Measurements from ENCODE around the gene CLPSL2. TPM values are rescaled to one million over a fixed set of nuclear protein-coding genes. Genes with fewer than 3 reads are reported as not detected.

CLPSL2 gene
- total RNA-seq, 6 donors from 2014 or later = not detected

DNA sequence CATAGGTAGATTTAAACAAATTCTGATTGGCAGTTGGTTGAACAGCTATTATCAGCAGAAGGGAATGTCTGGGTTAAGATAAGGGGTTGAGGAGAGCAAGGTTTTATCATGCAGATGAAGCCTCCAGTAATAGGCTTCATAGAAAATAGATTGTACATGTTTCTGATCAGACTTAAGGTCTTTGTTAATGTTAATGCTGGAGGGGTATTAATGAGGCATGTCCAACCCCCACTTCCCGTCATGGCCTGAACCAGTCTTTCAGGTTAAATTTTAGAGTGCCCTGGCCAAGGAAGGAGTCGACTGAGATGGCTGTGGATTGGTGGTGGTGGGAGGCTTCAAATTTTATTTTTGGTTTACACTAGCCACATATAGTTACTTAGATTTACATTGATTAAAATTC, 7.8 kb downstream of the CLPSL2 start:
- Histone ChIP-seq H3K4me1 (peaks cover 0 to 4% (median 0%) of the 10 kb centered on the region in 4 donors), H3K9me3 (no peaks in the 10 kb centered on the region), H3K27ac (no peak overlapping the region), H3K27me3 (peaks cover 0 to 10% (median 4%) of the 10 kb centered on the region in 4 donors), H3K4me3 (no peak overlapping the region), H3K36me3 (no peaks in the 10 kb centered on the region)
- TF ChIP-seq POLR2AphosphoS5 (IDR thresholded peaks at IDR 0.05) = no peak
- TF ChIP-seq POLR2A (IDR thresholded peaks at IDR 0.05) = no peak
- TF ChIP-seq, protein P1, sequence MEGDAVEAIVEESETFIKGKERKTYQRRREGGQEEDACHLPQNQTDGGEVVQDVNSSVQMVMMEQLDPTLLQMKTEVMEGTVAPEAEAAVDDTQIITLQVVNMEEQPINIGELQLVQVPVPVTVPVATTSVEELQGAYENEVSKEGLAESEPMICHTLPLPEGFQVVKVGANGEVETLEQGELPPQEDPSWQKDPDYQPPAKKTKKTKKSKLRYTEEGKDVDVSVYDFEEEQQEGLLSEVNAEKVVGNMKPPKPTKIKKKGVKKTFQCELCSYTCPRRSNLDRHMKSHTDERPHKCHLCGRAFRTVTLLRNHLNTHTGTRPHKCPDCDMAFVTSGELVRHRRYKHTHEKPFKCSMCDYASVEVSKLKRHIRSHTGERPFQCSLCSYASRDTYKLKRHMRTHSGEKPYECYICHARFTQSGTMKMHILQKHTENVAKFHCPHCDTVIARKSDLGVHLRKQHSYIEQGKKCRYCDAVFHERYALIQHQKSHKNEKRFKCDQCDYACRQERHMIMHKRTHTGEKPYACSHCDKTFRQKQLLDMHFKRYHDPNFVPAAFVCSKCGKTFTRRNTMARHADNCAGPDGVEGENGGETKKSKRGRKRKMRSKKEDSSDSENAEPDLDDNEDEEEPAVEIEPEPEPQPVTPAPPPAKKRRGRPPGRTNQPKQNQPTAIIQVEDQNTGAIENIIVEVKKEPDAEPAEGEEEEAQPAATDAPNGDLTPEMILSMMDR (IDR thresholded peaks at IDR 0.05) = no peak
- no peak for TF ChIP-seq EP300 (IDR thresholded peaks at IDR 0.05)
- DNase-seq (no peak), ATAC-seq (ENCODE audit: low FRiP score in 2 of 2) (no peak)
- WGBS, 2 donors = 57 to 76% methylated on average over 2 of the region's 2 CpGs

GRCh38 chr6:35786272-35786671, 9.9 kb downstream of the CLPSL2 start:
- H3K27me3 ChIP-seq = peaks cover 0 to 10% (median 4%) of the 10 kb centered on the region in 4 donors

DNA sequence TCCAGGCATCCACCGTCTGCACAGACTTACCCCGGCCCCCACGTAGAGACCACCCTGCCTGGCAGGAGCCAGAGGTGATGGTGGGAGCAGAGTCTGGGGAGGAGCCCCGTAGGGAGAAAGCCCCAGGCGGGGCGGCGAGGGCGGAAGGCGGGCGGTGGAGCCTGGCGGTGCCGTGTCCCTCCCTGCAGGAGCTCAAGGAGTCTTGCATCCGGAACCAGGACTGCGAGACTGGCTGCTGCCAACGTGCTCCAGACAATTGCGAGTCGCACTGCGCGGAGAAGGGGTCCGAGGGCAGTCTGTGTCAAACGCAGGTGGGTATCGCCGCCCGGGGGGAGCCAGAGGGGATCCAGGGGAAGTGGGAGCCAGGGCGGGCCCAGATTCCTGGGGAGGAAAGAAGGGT, 10.4 kb downstream of the CLPSL2 start:
- H3K36me3 ChIP-seq = no peaks in the 10 kb centered on the region
- no peaks in the 10 kb centered on the region for H3K9me3 ChIP-seq
- peak in 1 of 2 donors; percentile 87 for DNase-seq
- H3K4me1 ChIP-seq = peaks cover 0 to 4% (median 0%) of the 10 kb centered on the region in 4 donors
- no peak overlapping the region for H3K4me3 ChIP-seq
- H3K27ac ChIP-seq = no peak overlapping the region
- TF ChIP-seq POLR2AphosphoS5 (IDR thresholded peaks at IDR 0.05) = no peak
- TF ChIP-seq, protein P1 (IDR thresholded peaks at IDR 0.05) = no peak
- TF ChIP-seq POLR2A (IDR thresholded peaks at IDR 0.05) = no peak
- no peak for TF ChIP-seq EP300 (IDR thresholded peaks at IDR 0.05)
- peak in 1 of 2 donors; percentile 20 for ATAC-seq (ENCODE audit: low FRiP score in 2 of 2)
- WGBS, 2 donors = 61 to 62% methylated on average over 25 of the region's 25 CpGs
- H3K27me3 ChIP-seq = peaks cover 0 to 10% (median 4%) of the 10 kb centered on the region in 4 donors

More at GRCh38 chr6:35786272-35786671, 9.9 kb downstream of the CLPSL2 start:
- no peaks in the 10 kb centered on the region for H3K9me3 ChIP-seq
- no peaks in the 10 kb centered on the region for H3K36me3 ChIP-seq
- ATAC-seq (ENCODE audit: low FRiP score in 2 of 2) (no peak), DNase-seq (no peak)
- no peak overlapping the region for H3K4me3 ChIP-seq
- no peak for TF ChIP-seq POLR2A (IDR thresholded peaks at IDR 0.05)
- no peak for TF ChIP-seq EP300 (IDR thresholded peaks at IDR 0.05)
- WGBS, 2 donors = 72 to 80% methylated on average over 2 of the region's 2 CpGs
- peaks cover 0 to 4% (median 0%) of the 10 kb centered on the region in 4 donors for H3K4me1 ChIP-seq
- H3K27ac ChIP-seq = no peak overlapping the region

GRCh38 chr6:35787266-35788218, 11.1 kb downstream of the CLPSL2 start:
- Histone ChIP-seq H3K27me3 (peaks cover 0 to 10% (median 4%) of the 10 kb centered on the region in 4 donors), H3K4me1 (peaks cover 0 to 4% (median 0%) of the 10 kb centered on the region in 4 donors), H3K9me3 (no peaks in the 10 kb centered on the region), H3K4me3 (no peak overlapping the region), H3K36me3 (no peaks in the 10 kb centered on the region), H3K27ac (no peak overlapping the region)
- DNase-seq (peak in 1 of 2 donors; percentile 54), ATAC-seq (ENCODE audit: low FRiP score in 2 of 2) (peak; percentile 25 to 50)
- TF ChIP-seq, protein P1 (IDR thresholded peaks at IDR 0.05) = no peak
- TF ChIP-seq POLR2AphosphoS5 (IDR thresholded peaks at IDR 0.05) (no peak), POLR2A (IDR thresholded peaks at IDR 0.05) (no peak), EP300 (IDR thresholded peaks at IDR 0.05) (no peak)
- WGBS, 2 donors = 79 to 88% methylated on average over 13 of the region's 13 CpGs

GRCh38 chr6:35788423-35788982, 12.1 kb downstream of the CLPSL2 start:
- ATAC-seq (ENCODE audit: low FRiP score in 2 of 2) = no peak
- Histone ChIP-seq H3K4me3 (no peak overlapping the region), H3K36me3 (no peaks in the 10 kb centered on the region), H3K9me3 (no peaks in the 10 kb centered on the region), H3K4me1 (peaks cover 0 to 4% (median 0%) of the 10 kb centered on the region in 4 donors), H3K27me3 (peaks cover 0 to 10% (median 4%) of the 10 kb centered on the region in 4 donors), H3K27ac (no peak overlapping the region)
- no peak for DNase-seq
- no peak for TF ChIP-seq POLR2AphosphoS5 (IDR thresholded peaks at IDR 0.05)
- TF ChIP-seq, protein P1 (IDR thresholded peaks at IDR 0.05) = no peak
- TF ChIP-seq EP300 (IDR thresholded peaks at IDR 0.05) = no peak
- no peak for TF ChIP-seq POLR2A (IDR thresholded peaks at IDR 0.05)
- WGBS, 2 donors = 60 to 67% methylated on average over 4 of the region's 4 CpGs
